BJ (cell line): ENCODE data around the gene FBXO39. TPM values are rescaled to one million over a fixed set of nuclear protein-coding genes. Genes with fewer than 3 reads are reported as not detected.
"Not testable (repeated sequence)": the region's sequence is repeated elsewhere in the genome, so short reads cannot be mapped to it uniquely, and the experiment has no call there.

Experiments used
- CTCF ChIA-PET: fragments of 350-600 bp; formaldehyde crosslinking; extraction: SDS; loops from one replicate; lab custom pipeline; 2021; ENCODE audit warnings: antibody characterized with exemption, inconsistent platforms; lab: Yijun Ruan, JAX
- POLR2A ChIA-PET: fragments of 300-600 bp; sonication (Branson Sonifier 250); formaldehyde crosslinking; extraction: SDS; loops from one replicate; lab custom pipeline; 2021; ENCODE audit warnings: antibody characterized with exemption; lab: Charles Lee
- DNase-seq: peaks from one replicate; pipeline ENCODE4 v3.0.0-alpha.2; 2011; ENCODE audit warnings: low read depth
- H3K27me3 ChIP-seq: 2 replicates; pipeline ENCODE4 v1.6.0; 2011; ENCODE audit warnings: low read length; ENCODE audit not compliant: control insufficient read depth, insufficient read depth
- H3K36me3 ChIP-seq: 2 replicates; pipeline ENCODE4 v1.5.1; 2011; ENCODE audit warnings: low read length; ENCODE audit not compliant: control insufficient read depth, insufficient read depth
- H3K4me3 ChIP-seq: 2 replicates; pipeline ENCODE4 v1.5.1; 2011; ENCODE audit warnings: low read depth, mild to moderate bottlenecking, control low read depth, low read length
- CTCF ChIP-seq: IDR thresholded peaks from 2 replicates; pipeline ENCODE4 v1.5.1; 2011; ENCODE audit warnings: low read depth, mild to moderate bottlenecking, control low read depth, inconsistent platforms, low read length, moderate library complexity; ENCODE audit not compliant: insufficient read depth
- polyA plus RNA-seq: library from polyadenylated mRNA; depleted of rRNA; stranded (reverse); fragments of >200 nt; gene quantifications from 2 replicates; pipeline ENCODE4 v1.2.3, GENCODE V29; 2011

The FBXO39 gene
- polyA plus RNA-seq, 1 experiment, result 0.07 TPM

- no peak for DNase-seq
- Histone ChIP-seq H3K36me3 (peaks cover 7% of the 10 kb centered on the region), H3K4me3 (peak overlapping the region; percentile 50), H3K27me3 (no peaks in the 10 kb centered on the region)
- POLR2A ChIA-PET, result no interaction called here
- CTCF ChIA-PET, result interaction anchor here (2.3 kb wide), 1 partner anchor 90 kb away, joined by 9 read pairs; no protein-coding TSS in a partner anchor
- no peak for TF ChIP-seq CTCF
Observed at GRCh38 chr17:6756425-6757031, 19.5 kb upstream of the FBXO39 start.

- no peak for DNase-seq
- no peak for TF ChIP-seq CTCF
- no peaks in the 10 kb centered on the region for H3K27me3 ChIP-seq
- H3K36me3 ChIP-seq, result peaks cover 9% of the 10 kb centered on the region
- ChIA-PET CTCF (no interaction called here), POLR2A (interaction anchor here (0.5 kb wide), 1 partner anchor 10 kb away, joined by 4 read pairs; no protein-coding TSS in a partner anchor)
- H3K4me3 ChIP-seq, result no peak overlapping the region
Observed at GRCh38 chr17:6757747-6758146, 18.3 kb upstream of the FBXO39 start.

- Histone ChIP-seq H3K27me3 (no peaks in the 10 kb centered on the region), H3K4me3 (no peak overlapping the region), H3K36me3 (peaks cover 16% of the 10 kb centered on the region)
- POLR2A ChIA-PET, result no interaction called here
- DNase-seq, result no peak
- CTCF ChIA-PET, result interaction anchor here (1.6 kb wide), 1 partner anchor 16 kb away, joined by 3 read pairs; no protein-coding TSS in a partner anchor
- no peak for TF ChIP-seq CTCF
Observed at GRCh38 chr17:6761779-6762178, 14.2 kb upstream of the FBXO39 start.

- no peak for TF ChIP-seq CTCF
- Histone ChIP-seq H3K36me3 (peaks cover 16% of the 10 kb centered on the region), H3K27me3 (no peaks in the 10 kb centered on the region), H3K4me3 (no peak overlapping the region)
- ChIA-PET POLR2A (interaction anchor here (0.6 kb wide), 2 partner anchors 11 to 255 kb away, joined by 3 to 4 read pairs; no protein-coding TSS in a partner anchor), CTCF (interaction anchor here (1.2 kb wide), 1 partner anchor 9 kb away, joined by 5 read pairs; no protein-coding TSS in a partner anchor)
- DNase-seq, result no peak
Observed at GRCh38 chr17:6768447-6768846, 7.6 kb upstream of the FBXO39 start.

GRCh38 chr17:6772016-6772415 lies 4.0 kb upstream of the FBXO39 start:
- CTCF ChIA-PET, result interaction anchor here (1.5 kb wide), 1 partner anchor 106 kb away, joined by 4 read pairs; no protein-coding TSS in a partner anchor
- POLR2A ChIA-PET, result no interaction called here
- peaks cover 8% of the 10 kb centered on the region for H3K27me3 ChIP-seq
- DNase-seq, result no peak
- no peak for TF ChIP-seq CTCF
- H3K4me3 ChIP-seq, result no peak overlapping the region
- peaks cover 9% of the 10 kb centered on the region for H3K36me3 ChIP-seq

- CTCF ChIA-PET, H3K4me3 ChIP-seq, POLR2A ChIA-PET, DNase-seq, H3K36me3 ChIP-seq: not testable (repeated sequence)
- peaks cover 11% of the 10 kb centered on the region for H3K27me3 ChIP-seq
Observed at GRCh38 chr17:6774906-6775305, 1.1 kb upstream of the FBXO39 start.
